NCI-H510A treated with DMSO at 0.1 percent for 48 hours (cell line): ENCODE results near the gene EFCAB5.
"Not testable (repeated sequence)": the region's sequence is repeated elsewhere in the genome, so short reads cannot be mapped to it uniquely, and the experiment has no call there.

Source experiments
- DNase-seq: peaks from one replicate; lab custom pipeline; 2025; lab: John Stamatoyannopoulos, UW

The EFCAB5 gene

DNA sequence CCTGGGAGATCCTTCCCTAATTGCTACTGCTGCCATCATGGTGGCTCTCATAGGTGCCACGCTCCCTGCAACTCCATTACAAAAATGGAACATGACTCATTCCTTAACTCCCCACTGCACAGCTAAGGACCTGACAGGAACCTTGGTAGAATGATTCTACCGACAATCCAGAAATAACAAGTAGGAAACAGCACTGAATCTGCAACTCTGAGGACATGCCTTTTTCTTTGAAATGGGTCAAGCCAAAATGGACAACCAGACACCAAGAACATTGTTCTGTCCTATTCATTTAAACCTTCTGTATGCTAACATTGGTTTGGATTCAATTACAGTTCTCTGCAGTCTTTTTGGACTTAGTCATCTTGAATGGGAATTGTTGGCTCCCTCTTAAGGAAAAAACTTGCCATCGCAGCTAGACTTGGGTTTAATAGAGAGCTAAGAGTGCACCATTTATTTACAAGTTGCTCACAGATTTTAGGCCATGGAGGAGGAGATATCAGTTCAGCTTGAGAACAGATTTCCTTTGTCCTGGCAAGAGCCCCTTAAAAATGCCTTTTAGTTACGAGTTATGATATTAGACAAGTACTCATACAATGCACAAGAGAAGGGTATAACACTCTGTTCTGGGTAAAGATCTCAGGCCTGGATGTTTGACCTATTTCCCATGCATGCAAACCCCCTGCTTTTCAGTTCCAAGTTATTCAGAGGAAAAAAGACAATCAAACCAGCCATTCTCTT is 154.2 kb downstream of the EFCAB5 start:
- peak; percentile 62 for DNase-seq

DNA sequence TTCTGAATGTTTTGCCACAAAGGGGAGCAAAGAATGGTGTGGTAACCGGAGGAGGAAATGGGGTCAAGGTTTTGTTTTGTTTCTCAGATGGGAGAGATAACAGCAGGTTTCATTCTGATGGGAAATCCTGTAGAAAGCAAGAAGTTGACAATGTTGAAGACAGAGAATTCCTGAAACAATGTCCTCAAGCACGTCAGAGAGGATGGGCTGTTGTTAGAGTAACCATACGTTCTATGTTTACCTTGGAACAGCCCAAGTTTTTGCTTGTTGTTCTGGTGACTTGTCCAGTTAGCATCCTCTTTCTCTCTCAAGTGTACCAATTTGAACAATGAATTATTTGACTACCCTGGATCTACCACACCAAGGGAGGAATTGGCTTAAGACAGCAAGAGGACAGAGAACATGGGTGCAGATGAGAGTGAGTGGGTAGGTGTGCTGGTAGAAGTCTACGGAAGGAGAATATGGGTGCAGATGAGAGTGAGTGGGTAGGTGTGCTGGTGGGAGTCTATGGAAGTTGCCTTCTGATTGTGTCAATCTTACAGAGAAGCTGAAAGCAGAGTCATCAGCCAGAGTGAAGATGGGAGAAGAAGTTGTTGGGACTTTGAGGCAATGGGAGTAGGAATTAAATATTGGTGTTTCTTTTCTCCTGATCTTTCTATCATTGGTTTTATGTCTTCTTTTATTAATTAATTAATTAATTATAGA is 160.4 kb downstream of the EFCAB5 start:
- DNase-seq: no peak

DNA sequence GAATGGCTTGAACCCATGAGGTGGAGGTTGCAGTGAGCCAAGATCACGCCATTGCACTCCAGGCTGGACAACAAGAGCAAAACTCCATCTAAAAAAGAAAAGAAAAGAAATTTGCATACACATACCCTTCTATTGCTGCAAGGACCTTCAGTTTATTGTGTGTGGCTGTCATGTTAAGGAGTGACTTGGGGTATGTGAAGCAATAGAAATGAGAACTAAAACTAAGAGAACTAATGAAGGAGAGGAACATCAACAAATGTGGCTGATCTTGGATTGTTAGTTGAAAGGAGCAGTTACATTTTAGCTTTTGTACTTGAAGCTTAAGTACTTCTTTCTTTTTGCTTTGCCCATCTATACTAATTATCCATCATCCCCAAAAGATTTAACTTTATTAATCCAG is 162.5 kb downstream of the EFCAB5 start:
- DNase-seq: no peak

DNA sequence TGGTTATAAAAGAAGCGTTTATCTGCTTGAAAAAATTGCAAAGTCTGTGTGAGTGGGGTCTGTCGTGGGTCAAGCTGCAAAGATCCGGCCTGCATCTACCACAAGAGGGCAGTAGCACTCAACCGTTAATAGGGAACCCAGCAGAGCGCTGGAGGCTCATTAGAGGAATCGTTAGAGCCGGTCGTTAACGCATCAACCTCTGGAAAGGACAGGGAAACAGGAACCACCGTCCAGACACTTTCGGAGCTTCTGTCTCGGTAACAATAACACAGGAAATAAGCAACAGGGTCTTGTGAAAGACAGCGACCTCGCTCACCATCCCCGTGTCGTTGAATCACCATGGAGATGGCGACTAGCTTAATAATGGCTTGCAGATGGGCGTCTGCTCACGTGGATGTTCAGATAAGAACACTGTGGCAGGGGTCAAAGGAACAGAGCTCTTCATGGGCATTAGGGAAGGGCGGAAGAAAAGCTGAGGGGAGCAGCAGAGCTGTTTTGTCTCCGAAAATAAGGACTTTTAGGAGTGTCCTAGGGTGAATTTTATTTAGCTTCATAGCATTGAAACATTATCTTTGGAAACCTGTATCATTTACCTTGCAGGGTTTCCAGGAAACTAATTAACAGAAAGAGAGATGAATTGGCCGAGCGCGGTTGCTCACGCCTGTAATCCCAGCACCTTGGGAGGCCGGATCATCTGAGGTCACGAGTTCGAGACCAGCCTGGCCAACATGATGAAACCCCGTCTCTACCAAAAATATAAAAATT is 163.3 kb downstream of the EFCAB5 start:
- peak; percentile 86 for DNase-seq

DNA sequence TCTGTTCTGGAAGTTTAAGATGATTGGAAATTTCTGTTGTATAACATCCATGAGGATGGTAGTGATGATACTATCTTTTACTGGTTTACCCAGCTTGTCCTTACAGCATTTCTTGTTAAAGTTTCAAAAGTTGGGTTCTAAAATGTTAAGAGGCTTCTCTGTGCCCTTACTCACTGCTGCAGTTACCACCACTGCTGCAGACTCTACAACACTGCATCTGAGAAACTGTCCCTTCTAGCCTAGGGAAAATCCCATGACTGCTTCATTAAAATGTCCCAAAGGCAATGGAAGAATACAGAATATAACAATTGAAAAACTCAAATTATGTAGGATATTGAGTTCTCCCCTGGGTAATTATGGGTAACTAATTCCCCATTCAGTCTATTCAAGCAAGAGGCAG is 171.4 kb downstream of the EFCAB5 start:
- no peak for DNase-seq

DNA sequence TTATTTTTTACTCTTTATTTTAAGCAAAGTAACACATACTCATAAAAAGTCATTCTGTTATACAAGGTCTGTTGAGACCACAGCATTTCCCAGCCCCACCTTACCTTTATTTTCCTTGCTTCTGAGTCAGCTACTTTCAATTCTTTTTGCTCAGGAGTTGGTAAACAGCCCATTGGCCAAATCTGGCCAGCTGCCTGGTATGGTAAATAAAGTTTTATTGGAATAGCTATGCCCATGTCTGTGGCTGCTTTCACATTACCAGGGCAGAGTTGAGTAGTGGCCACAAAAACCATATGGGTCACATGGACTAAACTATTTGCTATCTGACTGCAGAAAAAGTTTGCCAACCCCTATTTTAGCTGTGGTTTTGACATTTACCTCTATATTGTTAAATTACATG is 171.8 kb downstream of the EFCAB5 start:
- DNase-seq: no peak

DNA sequence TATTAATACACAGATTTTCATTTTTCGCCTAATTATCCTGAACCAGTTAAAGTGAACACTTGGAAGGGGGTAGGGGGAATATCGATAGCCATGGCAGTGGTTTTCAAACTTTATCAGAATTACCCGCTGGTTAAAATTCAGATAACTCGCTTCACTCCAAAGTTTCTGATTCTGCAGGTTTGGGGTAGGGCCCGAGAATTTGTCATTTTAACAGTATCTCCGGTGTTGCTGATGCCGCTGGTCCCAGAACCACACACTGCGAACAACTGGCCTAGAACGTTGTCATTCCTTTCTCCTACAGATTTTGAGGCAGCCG is 174.9 kb downstream of the EFCAB5 start:
- DNase-seq: no peak

DNA sequence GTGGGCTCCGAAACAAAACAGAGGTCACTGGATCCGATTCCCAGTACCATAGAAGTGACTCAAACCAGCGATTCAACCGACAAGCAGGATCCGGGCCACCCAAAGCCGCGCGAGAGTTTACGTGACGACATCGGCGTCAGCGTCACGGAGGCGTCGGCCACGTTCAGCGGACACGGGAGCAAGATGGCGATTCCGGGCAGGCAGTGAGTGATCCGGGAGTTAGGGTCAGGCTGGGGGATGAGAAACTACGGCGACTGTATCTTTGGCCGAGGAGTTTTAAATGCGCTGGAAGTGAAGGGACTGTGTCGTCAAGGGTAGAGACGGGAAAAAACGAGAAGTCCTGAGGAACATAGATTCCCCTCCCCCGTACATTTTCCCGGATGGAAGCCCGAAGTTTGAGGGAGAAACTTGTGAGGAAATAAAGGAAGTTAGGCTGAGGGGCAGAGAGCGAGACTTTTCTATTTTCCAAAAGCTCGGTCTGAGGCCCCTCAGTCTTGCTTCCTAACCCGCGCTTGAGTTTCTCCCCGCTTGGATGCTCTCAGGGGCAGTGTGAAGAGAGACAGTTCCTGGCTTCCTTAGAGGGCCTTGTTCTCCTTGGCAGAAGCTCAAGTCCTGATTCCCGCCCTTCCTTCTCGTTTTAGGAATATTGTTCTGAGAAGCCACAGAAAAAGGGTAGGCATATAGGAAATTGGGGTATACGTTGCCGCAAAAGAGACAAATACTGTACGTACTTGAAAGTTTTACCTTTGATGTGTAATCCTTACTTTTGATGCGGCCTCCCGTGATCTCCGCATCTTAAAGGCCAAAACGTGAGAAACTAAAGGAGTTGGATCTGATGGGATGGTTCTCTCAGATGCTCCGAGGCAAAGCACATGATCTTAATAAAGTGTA is 175.5 kb downstream of the EFCAB5 start, which contains the start of gene NSRP1:
Gene NSRP1 (plus strand): TSS at position 156 of the 891 bp plus-strand sequence. CDS start 28 bp downstream, at position 184.
- peak; percentile 89 for DNase-seq

DNA sequence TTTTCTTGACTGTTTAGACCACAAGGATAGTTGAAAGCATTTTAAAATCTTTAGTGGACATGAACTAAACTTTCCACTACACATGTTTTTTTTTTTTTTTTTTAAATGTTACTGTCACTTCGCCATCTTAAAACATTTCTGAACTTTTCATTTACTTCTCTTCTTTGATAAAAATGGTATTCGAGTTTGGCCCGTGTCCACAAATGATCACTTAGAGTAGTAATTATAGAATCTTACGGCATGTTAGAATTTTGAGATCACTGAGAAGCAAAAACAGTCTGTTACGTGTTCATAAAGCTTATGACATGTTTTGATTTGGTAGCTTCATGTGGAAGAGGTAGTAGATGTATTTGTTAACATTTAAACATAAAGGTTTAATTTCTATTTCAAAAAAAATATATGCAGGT is 176.2 kb downstream of the EFCAB5 start:
- no peak for DNase-seq

DNA sequence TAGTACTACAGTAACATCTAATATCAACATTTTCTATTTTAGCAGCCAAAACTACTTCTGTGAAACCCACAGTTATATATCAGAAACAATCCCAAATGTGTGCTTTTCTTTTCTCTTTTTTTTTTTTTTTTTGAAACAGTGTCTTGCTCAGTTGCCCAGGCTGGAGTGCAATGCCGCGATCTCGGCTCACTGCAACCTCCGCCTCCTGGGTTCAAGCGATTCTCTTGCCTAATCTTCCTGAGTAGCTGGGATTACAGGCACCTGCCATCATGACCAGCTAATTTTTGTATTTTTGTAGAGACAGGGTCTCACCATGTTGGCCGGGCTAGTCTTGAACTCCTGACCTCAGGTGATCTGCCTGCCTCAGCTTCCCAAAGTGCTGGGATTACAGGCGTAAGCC is 177.2 kb downstream of the EFCAB5 start:
- not testable (repeated sequence) for DNase-seq

DNA sequence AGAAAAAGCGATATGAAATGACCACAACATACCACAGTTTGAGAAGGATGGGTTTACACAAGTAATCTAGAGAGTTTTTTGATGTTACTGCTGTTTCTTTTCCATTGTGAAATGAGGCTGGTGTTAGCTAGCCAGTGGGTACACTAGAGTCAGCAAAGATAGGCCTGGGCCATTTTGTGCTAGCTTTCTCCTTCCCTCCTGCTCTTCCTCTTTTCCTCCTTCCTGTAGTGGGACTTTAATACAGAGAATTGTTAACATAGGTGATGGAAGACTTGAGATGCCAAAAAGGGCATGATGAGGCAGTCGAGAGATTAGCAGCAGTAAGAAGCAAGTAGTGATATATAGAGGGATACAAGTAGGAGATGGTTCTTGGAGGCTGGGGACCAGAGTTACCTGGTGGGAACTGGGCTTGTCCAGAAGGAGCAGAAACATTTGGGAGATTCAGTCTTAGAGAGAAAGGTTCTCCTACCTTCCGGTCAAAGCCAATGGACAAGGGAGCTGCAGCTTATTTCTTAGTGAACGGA is 182.9 kb downstream of the EFCAB5 start:
- DNase-seq: no peak

DNA sequence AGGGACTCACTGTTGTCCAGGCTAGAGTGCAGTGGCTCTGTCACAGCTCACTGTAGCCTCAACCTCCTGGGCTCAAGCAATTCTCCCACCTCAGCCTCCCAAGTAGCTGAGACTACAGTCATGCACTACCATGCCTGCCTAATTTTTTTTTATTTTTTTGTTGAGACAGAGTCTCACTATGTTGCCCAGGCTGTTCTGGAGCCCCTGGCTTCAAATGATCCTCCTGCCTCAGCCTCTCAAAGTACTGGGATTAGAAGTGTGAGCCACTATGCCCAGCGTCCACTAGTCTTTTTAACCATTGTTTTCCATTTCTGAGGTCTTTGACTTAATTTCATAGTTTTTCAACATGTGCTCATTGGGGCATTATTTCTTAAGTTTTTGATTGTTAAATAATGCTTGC is 188.7 kb downstream of the EFCAB5 start:
- DNase-seq: no peak

DNA sequence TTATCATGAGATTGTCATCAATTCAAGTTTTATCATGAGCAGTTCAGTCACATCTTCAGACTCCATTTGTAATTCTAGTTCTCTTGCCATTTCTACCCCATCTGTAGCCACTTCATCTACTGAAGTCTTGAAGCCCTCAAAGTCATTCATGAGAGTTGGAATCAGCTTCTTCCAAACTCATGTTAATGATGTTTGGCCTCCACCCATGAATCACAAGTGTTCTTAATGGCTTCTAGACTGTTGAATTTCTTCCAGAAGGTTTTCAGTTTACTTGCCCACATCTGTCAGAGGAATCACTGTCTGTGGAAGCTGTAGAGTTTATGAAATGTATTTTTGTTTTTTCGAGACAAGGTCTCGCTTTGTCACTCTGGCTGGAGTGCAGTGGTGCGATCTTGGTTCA is 191.2 kb downstream of the EFCAB5 start:
- DNase-seq: no peak

DNA sequence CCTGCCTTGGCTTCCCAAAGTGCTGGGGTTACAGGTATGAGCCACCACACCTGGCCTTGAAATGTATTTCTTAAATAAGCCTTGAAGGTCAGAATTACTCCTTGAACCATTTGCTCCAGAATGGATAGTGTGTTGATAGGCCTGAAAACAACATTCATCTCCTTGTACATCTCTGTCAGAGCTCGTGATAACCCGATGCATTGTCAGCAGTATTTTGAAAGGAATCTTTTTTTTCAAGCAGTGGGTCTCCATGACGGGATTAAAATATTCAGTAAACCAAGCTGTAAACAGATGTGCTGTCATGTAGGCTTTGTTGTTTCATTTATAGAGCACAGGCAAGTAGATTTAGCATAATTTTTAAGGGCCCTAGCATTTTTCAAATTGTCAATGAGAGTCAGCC is 191.8 kb downstream of the EFCAB5 start:
- DNase-seq: no peak

DNA sequence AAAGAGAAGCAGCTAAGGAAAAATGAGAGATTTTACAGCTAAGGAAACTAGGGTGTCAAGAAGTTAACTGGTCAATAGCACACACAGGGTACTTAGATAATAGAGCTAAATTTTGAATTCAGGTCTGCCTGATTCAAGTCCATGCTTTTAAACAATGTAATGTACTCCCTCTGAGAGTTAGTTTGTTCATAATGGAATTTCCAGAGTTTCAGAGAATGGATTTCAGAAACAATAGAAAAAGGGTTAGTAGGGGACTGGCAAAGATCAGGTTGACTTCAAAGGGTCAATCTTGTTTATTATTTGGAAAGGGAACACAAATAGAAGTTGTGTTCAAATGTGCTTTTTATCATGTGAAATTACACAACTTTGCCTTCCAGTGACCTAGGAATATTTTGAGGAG is 193.1 kb downstream of the EFCAB5 start:
- no peak for DNase-seq

DNA sequence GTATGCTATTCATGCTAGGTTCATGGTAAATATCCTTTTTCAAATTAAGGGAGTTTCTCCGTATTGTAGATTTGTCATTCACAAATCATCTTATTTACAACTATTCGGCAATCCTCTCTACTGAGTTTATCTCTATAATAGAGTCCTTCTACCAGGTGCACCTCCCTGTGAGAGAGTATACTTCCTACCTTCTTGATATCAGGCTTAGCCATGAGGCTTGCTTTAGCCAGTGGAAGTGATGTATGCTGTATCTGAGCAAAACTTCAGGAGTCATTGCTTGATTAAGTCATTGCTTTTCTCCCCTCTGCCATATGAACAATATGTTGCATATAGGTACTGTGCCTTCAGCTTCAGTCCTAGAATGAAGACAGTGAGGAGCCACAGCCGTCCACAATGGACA is 195.7 kb downstream of the EFCAB5 start:
- DNase-seq: no peak

DNA sequence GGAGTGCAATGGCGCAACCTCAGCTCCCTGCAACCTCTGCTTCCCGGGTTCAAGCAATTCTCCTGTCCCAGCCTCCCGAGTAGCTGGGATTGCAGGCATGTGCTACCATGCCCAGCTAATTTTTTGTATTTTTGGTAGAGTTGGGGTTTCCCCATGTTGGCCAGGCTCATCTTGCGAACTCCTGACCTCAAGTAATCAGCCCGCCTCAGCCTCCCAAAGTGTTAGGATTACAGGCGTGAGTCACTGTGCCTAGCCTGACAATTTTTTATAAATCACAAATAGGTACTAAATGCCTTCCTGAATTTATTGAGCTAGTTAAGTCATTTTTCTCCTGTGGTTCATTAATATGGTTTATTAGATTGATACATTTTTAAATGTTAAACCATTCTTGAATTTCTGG is 206.4 kb downstream of the EFCAB5 start:
- not testable (repeated sequence) for DNase-seq

DNA sequence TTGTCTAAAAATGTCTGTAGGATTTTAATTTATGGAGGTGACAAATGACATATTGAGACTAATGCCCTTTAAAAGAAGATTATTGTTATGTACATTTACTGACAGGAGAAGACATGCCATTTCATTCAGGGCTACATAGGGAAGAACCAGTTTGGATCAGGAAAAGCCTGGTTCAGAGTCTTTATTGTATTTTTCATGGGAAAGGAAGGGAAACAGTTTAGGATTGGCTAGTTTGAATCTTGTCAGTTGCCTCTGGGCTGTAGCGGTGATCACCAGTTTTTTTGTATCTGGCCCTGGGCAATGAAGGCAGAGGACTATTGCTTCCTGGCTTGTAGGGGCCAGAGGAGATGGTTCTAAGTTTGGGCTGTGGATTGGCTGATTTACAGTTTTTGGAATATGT is 206.9 kb downstream of the EFCAB5 start:
- no peak for DNase-seq

DNA sequence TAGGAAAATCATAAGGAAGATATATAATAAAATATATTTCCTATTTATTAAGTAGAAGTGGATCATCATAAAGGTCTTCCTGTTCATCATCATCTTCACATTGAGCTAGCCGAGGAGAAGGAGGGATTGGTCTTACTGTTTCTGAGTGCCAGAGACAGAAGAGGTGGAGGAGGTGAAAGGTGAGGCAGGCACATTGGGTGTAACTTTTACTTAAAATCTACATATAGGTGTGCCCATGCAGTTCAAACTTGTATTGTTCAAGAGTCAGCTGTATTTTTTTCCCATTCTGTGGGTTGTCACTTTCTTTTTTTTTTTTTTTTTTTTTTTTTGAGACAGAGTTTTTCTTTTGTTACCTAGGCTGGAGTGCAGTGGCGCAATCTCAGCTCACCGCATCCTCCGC is 210.0 kb downstream of the EFCAB5 start:
- no peak for DNase-seq

DNA sequence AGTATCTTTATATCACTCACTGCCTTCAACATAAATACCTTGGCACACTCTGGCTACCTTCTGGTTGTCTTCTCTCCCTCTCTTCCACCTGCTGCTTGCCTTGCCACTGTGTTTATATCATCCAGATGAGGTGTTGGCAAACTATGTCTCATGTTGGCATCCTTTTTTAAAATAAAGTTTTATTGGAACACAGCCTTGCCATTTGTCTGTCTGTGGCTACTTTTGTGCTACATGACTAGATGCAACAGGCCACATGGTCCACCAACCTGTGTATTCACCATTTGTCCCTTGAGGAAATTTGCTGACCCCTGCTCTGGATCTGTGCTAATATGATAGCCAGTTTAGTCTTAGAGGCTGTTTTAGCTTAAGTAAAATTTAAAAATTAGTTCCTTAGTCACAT is 212.0 kb downstream of the EFCAB5 start:
- no peak for DNase-seq

DNA sequence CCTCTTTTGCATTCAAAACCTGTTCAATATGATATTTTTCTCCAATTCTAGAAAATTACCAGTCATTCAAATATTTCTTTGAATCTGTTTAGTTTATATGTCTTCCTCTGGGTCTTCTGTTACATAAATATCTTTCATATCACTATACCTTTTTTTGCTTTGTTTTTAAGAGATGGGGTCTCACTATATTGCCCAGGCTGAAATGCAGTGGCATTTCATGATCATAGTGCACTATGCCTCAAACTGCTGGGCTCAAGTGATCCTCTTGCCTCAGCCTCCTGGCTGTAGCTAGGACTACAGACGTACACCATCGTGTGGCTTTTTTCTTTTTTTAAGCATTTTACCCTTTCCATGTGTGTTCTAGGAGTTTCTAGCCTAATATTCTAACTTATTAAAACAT is 214.0 kb downstream of the EFCAB5 start:
- DNase-seq: no peak
